ENCODE measurements around the gene FRRS1.

FRRS1 gene

GRCh38 chr1:99728494-99729235 is 37.8 kb downstream of the FRRS1 start:
- DNase-seq = no peak

DNA sequence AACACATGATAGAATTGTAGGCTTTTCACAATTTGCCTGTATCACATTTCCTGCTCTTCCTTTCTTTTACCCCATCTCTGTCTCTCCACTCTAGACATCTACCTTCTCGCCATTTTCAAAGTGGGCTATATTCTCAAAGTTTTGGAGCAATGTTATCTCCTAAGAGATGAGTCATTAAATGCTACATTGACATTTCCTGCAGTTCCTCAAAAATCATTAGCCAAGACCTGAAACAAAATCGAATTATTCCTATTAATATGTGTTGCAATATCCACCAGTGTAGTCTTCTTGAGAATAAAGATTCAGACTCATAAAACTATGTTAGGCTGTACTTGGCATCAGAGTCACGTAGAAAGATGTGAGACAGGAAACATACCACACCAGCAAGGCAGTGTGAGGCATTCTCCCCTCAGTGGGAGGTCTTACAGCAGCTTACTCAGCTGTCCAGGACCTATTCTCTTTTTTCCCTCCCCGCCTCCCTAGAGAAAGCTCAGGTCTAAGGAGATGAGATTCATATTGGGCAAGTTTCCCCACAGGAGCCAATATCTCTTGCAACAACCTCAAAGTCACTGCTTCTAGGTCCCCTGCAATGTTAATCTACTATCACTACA is 38.8 kb downstream of the FRRS1 start:
- DNase-seq = no peak

DNA sequence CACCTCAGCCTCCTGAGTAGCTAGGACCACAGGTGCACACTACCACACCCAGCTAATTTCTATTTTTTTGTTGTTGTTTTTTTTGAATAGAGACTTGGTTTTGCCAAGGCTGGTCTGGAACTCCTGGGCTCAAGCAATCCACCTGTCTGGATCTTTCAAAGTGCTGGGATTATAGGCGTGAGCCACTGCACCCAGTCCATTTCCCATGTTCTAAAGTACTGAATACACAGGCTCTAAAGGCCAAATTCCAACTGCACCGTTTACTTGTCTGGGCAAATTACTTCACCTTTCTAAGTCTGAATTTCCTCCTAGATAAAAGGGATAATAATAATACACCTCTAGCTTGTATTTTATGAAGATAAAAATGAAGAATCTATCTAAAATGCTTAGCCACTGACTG is 39.6 kb downstream of the FRRS1 start:
- DNase-seq = no peak

- DNase-seq = no peak
Observed at GRCh38 chr1:99726407-99726806, 40.0 kb downstream of the FRRS1 start.

DNA sequence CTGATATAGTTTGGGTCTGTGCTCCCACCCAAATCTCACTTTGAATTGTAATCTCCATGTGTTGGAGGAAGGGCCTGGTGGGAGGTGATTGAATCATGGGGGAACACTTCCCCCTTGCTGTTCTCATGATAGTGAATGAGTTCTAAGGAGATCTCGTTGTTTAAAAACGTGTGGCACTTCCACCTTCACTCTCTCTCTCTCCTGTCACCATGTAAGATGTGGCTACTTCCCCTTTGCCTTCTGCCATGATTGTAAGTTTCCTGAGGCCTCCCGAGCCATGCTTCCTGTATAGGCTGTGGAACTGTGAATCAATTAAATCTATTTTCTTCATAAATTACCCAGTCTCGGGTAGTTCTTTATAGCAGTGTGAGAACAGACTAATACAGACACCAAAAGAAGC is 40.4 kb downstream of the FRRS1 start:
- DNase-seq = no peak

DNA sequence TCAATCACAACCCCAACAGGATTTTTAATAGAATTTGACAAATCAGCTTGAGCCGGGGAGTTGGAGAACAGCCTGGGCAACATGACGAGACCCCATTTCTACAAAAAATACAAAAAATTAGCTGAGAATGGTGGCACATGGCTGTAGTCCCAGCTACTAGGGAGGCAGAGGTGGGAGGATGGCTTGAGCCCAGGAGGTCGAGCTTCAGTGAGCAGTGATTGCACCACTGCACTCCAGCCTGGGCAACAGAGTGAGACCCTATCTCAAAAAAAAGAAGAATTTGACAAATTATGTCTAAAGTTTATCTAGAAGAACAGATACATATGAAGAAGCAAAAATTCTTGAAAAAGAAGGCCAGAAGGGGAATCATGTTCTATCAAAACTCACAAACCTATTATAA is 43.2 kb downstream of the FRRS1 start:
- DNase-seq = no peak

DNA sequence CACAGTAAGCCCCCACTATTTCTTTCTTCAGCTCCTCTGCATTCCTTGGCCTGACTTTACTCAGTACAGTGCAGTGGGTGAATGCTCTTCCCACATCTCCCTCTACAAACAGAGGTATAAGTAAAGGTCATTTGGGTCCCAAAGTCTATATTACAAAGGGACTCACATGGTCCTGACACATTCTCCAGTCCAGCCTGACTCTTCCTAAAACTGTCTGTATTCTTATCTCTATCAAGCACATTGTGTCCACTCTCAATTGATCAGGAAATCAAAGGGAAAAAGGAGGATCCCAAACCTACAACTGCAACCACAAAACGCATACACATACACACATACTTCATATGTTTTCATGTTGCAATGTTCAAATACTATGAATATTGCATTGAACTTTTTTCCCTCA is 49.4 kb downstream of the FRRS1 start:
- DNase-seq = no peak

GRCh38 chr1:99713006-99713405 is 53.4 kb downstream of the FRRS1 start:
- DNase-seq = no peak

DNA sequence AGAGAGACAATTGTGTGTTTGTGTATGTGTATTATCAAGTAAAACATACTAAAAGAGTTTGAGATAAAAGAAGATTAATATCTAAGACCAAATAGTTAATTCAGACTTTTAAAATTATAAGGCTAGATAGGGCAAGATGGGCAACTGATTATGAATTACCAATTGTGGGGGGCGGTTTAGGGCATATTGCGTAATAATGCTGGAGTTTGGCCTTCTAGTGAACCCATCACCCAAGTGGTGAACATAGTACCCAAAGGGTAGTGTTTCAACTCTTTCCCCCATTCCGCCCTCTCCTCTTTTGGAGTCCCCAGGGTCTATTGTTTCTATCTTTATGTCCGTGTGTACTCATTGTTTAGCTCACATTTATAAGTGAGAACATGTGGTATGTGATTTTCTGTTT is 55.4 kb downstream of the FRRS1 start:
- no peak for DNase-seq

DNA sequence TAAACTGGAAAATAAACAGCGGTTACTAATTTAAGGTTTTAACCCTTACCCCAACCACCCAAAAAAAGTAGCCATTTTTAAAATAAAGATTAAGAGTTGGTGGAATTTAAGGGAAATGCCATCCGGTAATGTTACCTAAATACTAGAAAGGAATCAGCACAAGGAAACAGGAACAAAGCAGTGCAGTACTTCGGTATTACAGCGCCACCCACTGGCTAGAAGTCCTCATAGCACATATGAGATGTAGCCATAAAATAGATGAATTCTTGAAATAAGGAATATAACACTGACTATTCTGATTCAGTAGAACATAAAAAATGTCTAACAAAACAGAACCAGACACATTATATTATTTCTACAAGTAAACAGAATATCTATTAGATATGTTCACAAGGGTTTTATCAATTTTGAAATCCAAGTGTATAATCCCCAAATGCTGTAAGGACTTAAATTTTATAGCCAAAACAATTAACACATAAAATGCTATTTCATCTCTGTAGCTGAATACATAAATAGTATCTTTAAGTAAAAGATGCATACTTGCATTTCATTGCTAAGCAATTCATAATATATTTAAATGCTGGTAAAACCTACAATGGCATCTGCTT is 58.8 kb downstream of the FRRS1 start:
- DNase-seq = peak; percentile 67 to 71

- DNase-seq = no peak
Observed at GRCh38 chr1:99705385-99705784, 61.0 kb downstream of the FRRS1 start.

- DNase-seq = no peak
Observed at GRCh38 chr1:99704356-99704816, 62.0 kb downstream of the FRRS1 start.

GRCh38 chr1:99702221-99702620 is 64.2 kb downstream of the FRRS1 start:
- no peak for DNase-seq

GRCh38 chr1:99700020-99700419 is 66.4 kb downstream of the FRRS1 start:
- no peak for DNase-seq

- DNase-seq = no peak
Observed at GRCh38 chr1:99697580-99697979, 68.9 kb downstream of the FRRS1 start.

DNA sequence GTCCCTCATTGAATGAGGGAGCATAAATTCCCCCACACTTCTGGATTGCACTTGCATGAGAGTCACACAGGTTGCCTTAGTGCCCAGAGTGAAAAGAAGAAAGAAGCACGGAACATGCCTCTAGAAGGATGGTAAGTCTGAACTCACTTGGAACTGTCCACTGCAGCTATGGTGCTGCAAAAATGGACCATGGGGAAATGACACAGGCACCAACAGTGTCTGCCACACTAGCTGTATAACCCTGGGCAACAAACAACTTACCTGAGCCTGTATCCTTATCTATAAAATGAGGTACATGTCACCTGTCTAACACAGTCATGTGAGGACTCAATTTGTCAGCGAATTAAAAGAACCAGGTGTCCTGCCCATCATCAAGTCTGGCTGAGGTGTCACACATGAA is 69.8 kb downstream of the FRRS1 start:
- no peak for DNase-seq

- no peak for DNase-seq
Observed at GRCh38 chr1:99691175-99691574, 75.3 kb downstream of the FRRS1 start.

DNA sequence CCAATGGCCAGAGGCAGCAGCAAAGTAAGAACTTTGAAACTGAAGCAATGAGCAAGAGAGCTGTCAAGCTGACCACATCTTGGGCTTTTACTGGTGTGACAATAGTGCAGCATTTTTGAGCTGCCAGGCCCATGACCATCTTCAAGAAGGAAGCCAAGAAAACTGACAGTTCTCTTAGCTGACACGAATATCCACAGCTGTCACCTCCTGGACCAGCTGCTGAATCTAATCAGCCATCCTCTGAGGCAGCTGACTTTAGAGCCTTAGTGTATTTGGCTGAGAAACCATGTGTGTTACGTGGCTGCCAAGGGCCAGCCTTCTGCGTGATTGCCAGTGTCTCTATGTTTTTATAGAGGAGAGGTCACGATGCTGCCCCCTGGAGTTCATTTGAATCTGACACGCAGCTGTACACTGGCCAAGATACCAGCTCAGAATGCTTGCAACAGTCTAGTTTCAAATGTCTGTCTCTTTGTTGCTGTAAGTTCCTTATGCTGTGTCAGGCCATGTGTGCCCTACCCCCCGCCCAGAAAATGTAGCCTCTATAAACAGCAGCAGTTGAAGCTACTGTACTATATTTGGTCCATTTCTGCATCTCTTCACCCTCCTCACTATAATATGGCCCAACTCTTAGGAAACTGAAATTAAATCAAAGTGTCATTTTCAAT is 80.8 kb downstream of the FRRS1 start:
- DNase-seq = peak; percentile 46 to 59

GRCh38 chr1:99682291-99682751 is 84.1 kb downstream of the FRRS1 start:
- DNase-seq = no peak

DNA sequence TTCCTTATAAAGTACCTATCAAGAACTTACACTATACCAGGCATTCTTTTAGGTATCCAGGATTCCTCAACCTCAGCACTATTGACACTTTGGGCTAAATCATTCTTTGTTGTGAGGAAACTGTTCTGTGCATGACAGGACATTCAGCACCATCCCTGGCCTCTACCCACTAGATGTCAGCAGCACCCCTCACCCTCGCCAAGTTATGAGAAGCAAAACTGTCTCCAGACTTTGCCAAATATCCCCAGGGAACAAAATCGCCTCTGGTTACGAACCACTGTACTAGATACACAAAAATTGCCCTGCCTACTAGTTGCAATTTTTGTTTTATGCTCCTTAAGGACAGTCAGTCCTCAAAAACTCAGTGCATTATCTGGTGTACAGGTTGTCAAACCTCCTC is 84.9 kb downstream of the FRRS1 start:
- DNase-seq = no peak

GRCh38 chr1:99680270-99680669 is 86.2 kb downstream of the FRRS1 start:
- no peak for DNase-seq

DNA sequence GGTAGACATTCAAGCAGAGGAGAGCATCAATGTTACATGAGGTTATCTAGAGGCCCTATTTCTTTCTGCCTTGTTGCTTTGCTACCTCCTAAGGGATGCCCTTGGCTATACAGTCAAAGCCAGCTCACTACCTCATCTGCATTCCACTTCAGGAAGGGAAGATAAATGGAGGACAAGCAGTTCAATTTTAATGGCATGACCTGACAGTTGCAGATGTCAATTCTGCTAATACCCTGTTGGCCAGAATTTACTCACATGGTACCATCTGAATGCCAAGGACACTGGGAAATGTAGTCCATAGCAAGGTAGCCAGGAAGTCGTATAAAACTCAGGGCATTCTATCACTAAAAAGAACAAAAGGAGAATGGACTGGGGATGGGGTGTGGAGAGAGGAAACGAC is 89.0 kb downstream of the FRRS1 start:
- no peak for DNase-seq

GRCh38 chr1:99676876-99677275 is 89.6 kb downstream of the FRRS1 start:
- no peak for DNase-seq

- DNase-seq = no peak
Observed at GRCh38 chr1:99675994-99676393, 90.4 kb downstream of the FRRS1 start.
